ENCODE results near the gene C2CD4B. TPM values are rescaled to one million over a fixed set of nuclear protein-coding genes. Genes with fewer than 3 reads are reported as not detected.

Gene C2CD4B
- total RNA-seq, 1 experiment from 2014 or later: 0.26 TPM

DNA sequence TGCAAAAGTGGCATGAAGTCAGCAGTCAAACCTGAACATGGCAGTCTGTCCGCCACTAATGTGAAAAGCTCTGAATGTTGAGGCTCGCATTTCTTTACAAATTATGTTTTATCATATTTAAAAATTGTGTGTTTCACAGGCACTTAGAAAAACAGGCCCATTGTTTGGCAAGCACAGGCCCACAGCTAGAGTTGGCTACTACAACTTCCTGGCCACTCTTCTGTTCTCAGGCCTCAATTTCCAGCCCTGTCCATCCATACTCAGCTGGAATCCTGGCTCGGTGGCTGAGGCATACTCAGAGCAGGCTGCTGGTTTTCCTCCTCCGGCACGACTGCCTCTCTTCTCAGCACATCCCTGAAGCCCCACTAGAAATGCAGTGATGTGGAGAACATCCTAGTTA lies 44.3 kb downstream of the C2CD4B start:
- H3K27me3 ChIP-seq (ENCODE audit: control insufficient read depth, insufficient read depth, low read length): no peaks in the 10 kb centered on the region
- no peak overlapping the region for H3K4me3 ChIP-seq (ENCODE audit: low read depth in 2 of 2, low read length in 2 of 2)
- ATAC-seq (no peak), DNase-seq (ENCODE audit: low read depth, low spot score) (no peak)
- ChIA-PET POLR2A (no interaction called here), CTCF (no interaction called here)
- TF ChIP-seq POLR2AphosphoS5 (IDR thresholded peaks at IDR 0.05; ENCODE audit: low read depth, low read length) (no peak), SIN3A (IDR thresholded peaks at IDR 0.05; ENCODE audit: borderline replicate concordance, insufficient read depth, low read depth, low read length) (no peak), TCF7L2 (IDR thresholded peaks at IDR 0.05; ENCODE audit: low read depth, low read length) (no peak), REST (IDR thresholded peaks at IDR 0.05; ENCODE audit: insufficient read depth in 1 of 2, low read depth in 2 of 2, low read length in 1 of 2) (no peak)
- TF ChIP-seq, protein P1, sequence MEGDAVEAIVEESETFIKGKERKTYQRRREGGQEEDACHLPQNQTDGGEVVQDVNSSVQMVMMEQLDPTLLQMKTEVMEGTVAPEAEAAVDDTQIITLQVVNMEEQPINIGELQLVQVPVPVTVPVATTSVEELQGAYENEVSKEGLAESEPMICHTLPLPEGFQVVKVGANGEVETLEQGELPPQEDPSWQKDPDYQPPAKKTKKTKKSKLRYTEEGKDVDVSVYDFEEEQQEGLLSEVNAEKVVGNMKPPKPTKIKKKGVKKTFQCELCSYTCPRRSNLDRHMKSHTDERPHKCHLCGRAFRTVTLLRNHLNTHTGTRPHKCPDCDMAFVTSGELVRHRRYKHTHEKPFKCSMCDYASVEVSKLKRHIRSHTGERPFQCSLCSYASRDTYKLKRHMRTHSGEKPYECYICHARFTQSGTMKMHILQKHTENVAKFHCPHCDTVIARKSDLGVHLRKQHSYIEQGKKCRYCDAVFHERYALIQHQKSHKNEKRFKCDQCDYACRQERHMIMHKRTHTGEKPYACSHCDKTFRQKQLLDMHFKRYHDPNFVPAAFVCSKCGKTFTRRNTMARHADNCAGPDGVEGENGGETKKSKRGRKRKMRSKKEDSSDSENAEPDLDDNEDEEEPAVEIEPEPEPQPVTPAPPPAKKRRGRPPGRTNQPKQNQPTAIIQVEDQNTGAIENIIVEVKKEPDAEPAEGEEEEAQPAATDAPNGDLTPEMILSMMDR (IDR thresholded peaks at IDR 0.05): no peak
- H3K9me3 ChIP-seq (ENCODE audit: control insufficient read depth, insufficient read depth, low read depth, low read length): no peaks in the 10 kb centered on the region
- BruUV-seq (replicated peaks): no TSS peak
- intact Hi-C loops (cut with micrococcal nuclease; ENCODE audit: unreplicated experiment): no loop called here
- no peaks in the 10 kb centered on the region for H3K36me3 ChIP-seq (ENCODE audit: control insufficient read depth, insufficient read depth, low read length)
- H3K4me1 ChIP-seq (ENCODE audit: control insufficient read depth, insufficient read depth, low read length): 0 out of 2 replicates have a peak, but pooled peaks cover 4% of the 10 kb centered on the region
- in situ Hi-C loops (cut with HindIII; ENCODE audit: low pct_unique_long_range_greater_than_20kb, low sequenced_read_pairs): no loop called here
- no peak overlapping the region for H3K27ac ChIP-seq (ENCODE audit: low read length)

DNA sequence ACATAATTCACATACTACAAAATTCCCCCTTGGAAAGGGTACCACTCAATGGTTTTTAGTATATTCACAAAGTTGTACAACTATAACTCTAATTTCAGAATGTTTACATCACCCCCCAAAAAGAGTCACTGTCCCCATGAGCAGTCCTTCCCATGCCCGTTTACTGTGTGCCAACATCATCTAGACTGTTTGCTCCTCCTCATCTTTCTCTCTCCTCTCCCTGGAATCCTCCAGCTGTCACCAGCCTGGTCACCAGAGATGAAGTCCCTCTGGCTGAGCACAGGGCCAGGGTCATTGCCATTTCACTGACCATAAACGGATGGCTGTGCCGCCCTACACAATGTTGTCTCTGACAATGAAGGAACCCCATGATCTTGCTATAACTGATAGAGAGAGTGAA lies 45.2 kb downstream of the C2CD4B start:
- in situ Hi-C loops (cut with HindIII; ENCODE audit: low pct_unique_long_range_greater_than_20kb, low sequenced_read_pairs): no loop called here
- H3K36me3 ChIP-seq (ENCODE audit: control insufficient read depth, insufficient read depth, low read length): no peaks in the 10 kb centered on the region
- H3K4me1 ChIP-seq (ENCODE audit: control insufficient read depth, insufficient read depth, low read length): 0 out of 2 replicates have a peak, but pooled peaks cover 4% of the 10 kb centered on the region
- ChIA-PET POLR2A (no interaction called here), CTCF (no interaction called here)
- ATAC-seq (no peak), DNase-seq (ENCODE audit: low read depth, low spot score) (no peak)
- no TSS peak for BruUV-seq (replicated peaks)
- intact Hi-C loops (cut with micrococcal nuclease; ENCODE audit: unreplicated experiment): no loop called here
- no peaks in the 10 kb centered on the region for H3K9me3 ChIP-seq (ENCODE audit: control insufficient read depth, insufficient read depth, low read depth, low read length)
- no peak for TF ChIP-seq POLR2AphosphoS5 (IDR thresholded peaks at IDR 0.05; ENCODE audit: low read depth, low read length)
- no peak for TF ChIP-seq REST (IDR thresholded peaks at IDR 0.05; ENCODE audit: insufficient read depth in 1 of 2, low read depth in 2 of 2, low read length in 1 of 2)
- TF ChIP-seq TCF7L2 (IDR thresholded peaks at IDR 0.05; ENCODE audit: low read depth, low read length): no peak
- no peak for TF ChIP-seq SIN3A (IDR thresholded peaks at IDR 0.05; ENCODE audit: borderline replicate concordance, insufficient read depth, low read depth, low read length)
- TF ChIP-seq, protein P1 (IDR thresholded peaks at IDR 0.05): no peak
- H3K27me3 ChIP-seq (ENCODE audit: control insufficient read depth, insufficient read depth, low read length): no peaks in the 10 kb centered on the region
- H3K4me3 ChIP-seq (ENCODE audit: low read depth in 2 of 2, low read length in 2 of 2): no peak overlapping the region
- no peak overlapping the region for H3K27ac ChIP-seq (ENCODE audit: low read length)
